ENCODE measurements around the gene USO1. TPM values are rescaled to one million over a fixed set of nuclear protein-coding genes. Genes with fewer than 3 reads are reported as not detected.

USO1 gene
- total RNA-seq, 2 experiments from 2014 or later: 43.4 to 45.9 TPM

- Mint-ChIP-seq H3K9me3 (peaks cover 4% of the 10 kb centered on the region), H3K4me3 (no peak overlapping the region), H3K27me3 (no peaks in the 10 kb centered on the region), H3K36me3 (ENCODE audit: low read depth) (peaks cover 20% of the 10 kb centered on the region), H3K27ac (no peak overlapping the region), H3K4me1 (peaks cover 5% of the 10 kb centered on the region)
- no peak for DNase-seq
- CTCF ChIA-PET: no interaction called here
- POLR2A ChIA-PET: no interaction called here
These were observed 11.1 kb downstream of the USO1 start for GRCh38 chr4:75735525-75735924.

DNA sequence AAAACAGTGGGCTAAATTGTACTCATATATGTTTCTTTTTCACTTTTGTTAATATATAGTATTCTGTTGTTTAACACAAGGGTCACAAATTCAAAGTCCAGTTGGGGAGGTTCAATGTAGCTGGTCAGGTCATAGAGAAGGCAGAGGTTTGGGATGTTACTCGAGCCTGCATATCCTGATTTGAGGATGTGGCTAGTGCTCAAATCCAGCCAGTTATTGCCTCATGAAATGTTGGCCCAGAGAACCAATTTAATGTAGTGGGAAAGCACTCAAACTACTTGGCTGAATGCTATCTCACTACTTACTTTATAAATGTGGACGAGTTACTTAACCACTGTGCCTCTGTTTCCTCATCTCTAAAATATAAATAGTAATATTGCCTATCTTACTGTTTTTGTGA, 12.5 kb downstream of the USO1 start:
- H3K9me3 Mint-ChIP-seq: peaks cover 4% of the 10 kb centered on the region
- H3K4me3 Mint-ChIP-seq: no peak overlapping the region
- no peak for DNase-seq
- H3K27me3 Mint-ChIP-seq: no peaks in the 10 kb centered on the region
- peaks cover 5% of the 10 kb centered on the region for H3K4me1 Mint-ChIP-seq
- H3K36me3 Mint-ChIP-seq (ENCODE audit: low read depth): peaks cover 20% of the 10 kb centered on the region
- no peak overlapping the region for H3K27ac Mint-ChIP-seq
- POLR2A ChIA-PET: no interaction called here
- CTCF ChIA-PET: interaction anchor here (0.7 to 0.9 kb wide), 2 partner anchors 10 kb away, joined by 4 read pairs; no protein-coding TSS in a partner anchor

DNA sequence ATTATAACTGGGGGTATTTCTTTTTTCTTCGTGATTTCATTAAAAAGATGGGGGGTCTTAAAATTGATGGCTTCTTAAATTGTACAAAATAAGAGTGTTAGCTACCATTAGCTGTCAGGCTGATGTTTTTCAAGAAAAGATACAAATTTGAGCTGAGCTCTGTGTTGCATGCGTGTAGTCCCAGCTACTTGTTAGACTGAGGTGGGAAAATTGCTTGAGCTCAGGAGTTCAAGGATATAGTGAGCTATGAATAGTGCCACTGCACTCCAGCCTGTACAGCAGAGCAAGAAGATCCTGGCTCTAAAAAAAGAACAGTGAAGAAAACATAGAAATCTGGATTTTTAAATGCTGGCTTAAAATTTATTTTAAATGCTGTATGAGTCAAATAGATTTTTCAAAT, 13.0 kb downstream of the USO1 start:
- Mint-ChIP-seq H3K36me3 (ENCODE audit: low read depth) (peaks cover 21% of the 10 kb centered on the region), H3K4me1 (peaks cover 5% of the 10 kb centered on the region), H3K27ac (no peak overlapping the region), H3K27me3 (no peaks in the 10 kb centered on the region), H3K9me3 (peaks cover 4% of the 10 kb centered on the region), H3K4me3 (no peak overlapping the region)
- ChIA-PET POLR2A (no interaction called here), CTCF (interaction anchor here (0.9 kb wide), 1 partner anchor 11 kb away, joined by 4 read pairs; no protein-coding TSS in a partner anchor)
- DNase-seq: no peak

GRCh38 chr4:75741027-75741426, 16.6 kb downstream of the USO1 start:
- H3K27me3 Mint-ChIP-seq: no peaks in the 10 kb centered on the region
- no peaks in the 10 kb centered on the region for H3K4me1 Mint-ChIP-seq
- no peaks in the 10 kb centered on the region for H3K9me3 Mint-ChIP-seq
- no peak overlapping the region for H3K4me3 Mint-ChIP-seq
- H3K36me3 Mint-ChIP-seq (ENCODE audit: low read depth): peaks cover 3% of the 10 kb centered on the region
- DNase-seq: no peak
- CTCF ChIA-PET: interaction anchor here (0.8 kb wide), 1 partner anchor 17 kb away, joined by 8 read pairs; no protein-coding TSS in a partner anchor
- POLR2A ChIA-PET: no interaction called here
- no peak overlapping the region for H3K27ac Mint-ChIP-seq

- H3K9me3 Mint-ChIP-seq: no peaks in the 10 kb centered on the region
- peaks cover 3% of the 10 kb centered on the region for H3K36me3 Mint-ChIP-seq (ENCODE audit: low read depth)
- no peaks in the 10 kb centered on the region for H3K4me1 Mint-ChIP-seq
- no peak overlapping the region for H3K27ac Mint-ChIP-seq
- ChIA-PET POLR2A (no interaction called here), CTCF (no interaction called here)
- no peak overlapping the region for H3K4me3 Mint-ChIP-seq
- no peak for DNase-seq
- no peaks in the 10 kb centered on the region for H3K27me3 Mint-ChIP-seq
These were observed 18.1 kb downstream of the USO1 start for GRCh38 chr4:75742451-75742850.

DNA sequence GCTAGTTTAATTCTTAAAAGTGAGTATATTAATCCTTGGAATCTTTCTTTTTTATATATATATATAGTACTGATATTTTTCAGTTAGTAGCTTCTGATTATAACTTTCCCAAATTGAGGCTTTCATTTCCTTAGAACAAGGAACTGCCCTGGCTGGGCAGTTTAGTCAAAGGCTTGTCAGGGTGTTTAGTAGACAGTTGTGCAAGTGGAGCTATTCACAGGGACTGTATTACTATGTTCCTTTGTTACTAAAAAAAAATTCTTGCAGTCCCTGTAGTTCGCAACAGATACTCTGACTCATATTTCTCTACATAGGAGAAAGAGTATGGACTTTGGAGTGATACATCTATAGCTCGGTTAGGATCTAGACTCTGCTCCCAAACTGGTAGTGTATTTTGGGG, 20.8 kb downstream of the USO1 start:
- Mint-ChIP-seq H3K27ac (no peak overlapping the region), H3K36me3 (ENCODE audit: low read depth) (peaks cover 6% of the 10 kb centered on the region), H3K9me3 (no peaks in the 10 kb centered on the region), H3K4me1 (no peaks in the 10 kb centered on the region), H3K27me3 (no peaks in the 10 kb centered on the region), H3K4me3 (no peak overlapping the region)
- POLR2A ChIA-PET: interaction anchor here (1.2 kb wide), 1 partner anchor 22 kb away, joined by 3 read pairs; no protein-coding TSS in a partner anchor
- DNase-seq: no peak
- CTCF ChIA-PET: interaction anchor here (1.2 kb wide), 1 partner anchor 21 kb away, joined by 4 read pairs; the partner anchor contains the start of gene USO1

- Mint-ChIP-seq H3K27me3 (no peaks in the 10 kb centered on the region), H3K27ac (no peak overlapping the region), H3K9me3 (no peaks in the 10 kb centered on the region), H3K4me1 (no peaks in the 10 kb centered on the region), H3K4me3 (no peak overlapping the region), H3K36me3 (ENCODE audit: low read depth) (peaks cover 6% of the 10 kb centered on the region)
- ChIA-PET POLR2A (interaction anchor here (1.2 kb wide), 1 partner anchor 23 kb away, joined by 3 read pairs; no protein-coding TSS in a partner anchor), CTCF (no interaction called here)
- DNase-seq: no peak
These were observed 21.4 kb downstream of the USO1 start for GRCh38 chr4:75745721-75746199.

DNA sequence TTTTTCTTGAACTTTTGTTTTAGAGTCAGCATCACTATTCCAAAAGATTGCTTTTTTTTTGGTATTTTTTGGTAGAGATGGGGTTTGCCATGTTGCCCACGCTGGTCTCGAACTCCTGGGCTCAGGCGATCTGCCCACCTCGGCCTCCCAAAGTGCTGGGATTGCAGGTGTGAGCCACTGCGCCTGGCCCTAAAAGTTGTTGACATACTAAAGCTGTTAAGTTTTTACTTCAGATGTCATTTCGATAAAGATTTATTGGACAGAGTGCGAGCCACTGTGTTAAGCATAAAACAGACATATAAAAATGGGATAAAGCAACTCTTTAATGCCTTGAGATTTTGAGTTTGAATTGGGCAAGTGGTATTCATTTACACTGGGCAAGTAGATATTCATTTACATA, 28.3 kb downstream of the USO1 start:
- no peak overlapping the region for H3K27ac Mint-ChIP-seq
- no peak overlapping the region for H3K4me3 Mint-ChIP-seq
- peaks cover 36% of the 10 kb centered on the region for H3K36me3 Mint-ChIP-seq (ENCODE audit: low read depth)
- DNase-seq: no peak
- CTCF ChIA-PET: no interaction called here
- no peaks in the 10 kb centered on the region for H3K4me1 Mint-ChIP-seq
- POLR2A ChIA-PET: interaction anchor here (1.2 kb wide), 1 partner anchor 28 kb away, joined by 4 read pairs; the partner anchor contains the start of gene USO1
- no peaks in the 10 kb centered on the region for H3K27me3 Mint-ChIP-seq
- H3K9me3 Mint-ChIP-seq: no peaks in the 10 kb centered on the region

- no peak overlapping the region for H3K27ac Mint-ChIP-seq
- no peaks in the 10 kb centered on the region for H3K9me3 Mint-ChIP-seq
- no peaks in the 10 kb centered on the region for H3K4me1 Mint-ChIP-seq
- ChIA-PET POLR2A (no interaction called here), CTCF (interaction anchor here (1.0 kb wide), 1 partner anchor 79 kb away, joined by 3 read pairs; no protein-coding TSS in a partner anchor)
- no peak for DNase-seq
- H3K27me3 Mint-ChIP-seq: no peaks in the 10 kb centered on the region
- H3K36me3 Mint-ChIP-seq (ENCODE audit: low read depth): peaks cover 13% of the 10 kb centered on the region
- no peak overlapping the region for H3K4me3 Mint-ChIP-seq
These were observed 44.7 kb downstream of the USO1 start for GRCh38 chr4:75769036-75769435.

DNA sequence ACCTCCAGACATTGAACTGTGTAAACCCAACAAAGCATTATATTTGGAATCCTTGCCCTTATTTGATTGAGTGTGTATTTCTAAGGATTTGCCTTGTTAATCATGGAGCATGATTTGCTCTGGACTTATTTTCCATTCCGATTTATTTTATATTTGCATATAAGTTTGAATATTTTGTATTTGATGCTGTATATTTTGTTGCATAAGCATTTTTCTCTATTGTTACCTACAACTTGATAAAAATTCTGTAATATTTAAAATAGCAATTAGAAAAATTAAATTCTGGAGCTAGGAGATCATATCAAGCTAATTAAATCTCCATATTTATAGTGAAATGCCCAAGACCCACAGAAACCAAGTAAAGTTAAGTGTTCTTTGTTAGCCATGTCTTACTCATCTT, 47.2 kb downstream of the USO1 start:
- CTCF ChIA-PET: no interaction called here
- H3K27me3 Mint-ChIP-seq: no peaks in the 10 kb centered on the region
- DNase-seq: no peak
- peaks cover 36% of the 10 kb centered on the region for H3K36me3 Mint-ChIP-seq (ENCODE audit: low read depth)
- H3K27ac Mint-ChIP-seq: no peak overlapping the region
- POLR2A ChIA-PET: no interaction called here
- no peak overlapping the region for H3K4me3 Mint-ChIP-seq
- no peaks in the 10 kb centered on the region for H3K4me1 Mint-ChIP-seq
- peaks cover 2% of the 10 kb centered on the region for H3K9me3 Mint-ChIP-seq

DNA sequence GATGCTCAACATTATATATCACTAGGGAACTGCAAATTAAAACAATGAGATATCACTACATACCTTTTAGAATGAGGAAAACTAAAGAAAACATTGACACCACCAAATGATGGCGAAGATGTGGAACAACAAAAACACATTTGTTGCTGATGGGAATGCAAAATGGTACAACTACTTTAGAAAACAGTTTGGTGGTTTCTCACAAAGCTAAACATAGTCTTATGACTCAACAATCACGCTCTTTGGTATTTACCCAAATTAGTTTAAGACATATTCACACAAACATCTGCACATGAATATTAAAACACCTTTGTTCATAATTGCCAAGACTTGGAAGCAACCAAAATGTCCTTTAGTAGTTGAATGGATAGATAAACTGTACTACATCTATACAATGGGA, 53.2 kb downstream of the USO1 start:
- Mint-ChIP-seq H3K9me3 (peaks cover 7% of the 10 kb centered on the region), H3K27me3 (no peaks in the 10 kb centered on the region), H3K4me3 (no peak overlapping the region), H3K36me3 (ENCODE audit: low read depth) (peaks cover 66% of the 10 kb centered on the region), H3K4me1 (peaks cover 18% of the 10 kb centered on the region), H3K27ac (no peak overlapping the region)
- ChIA-PET CTCF (no interaction called here), POLR2A (no interaction called here)
- no peak for DNase-seq

DNA sequence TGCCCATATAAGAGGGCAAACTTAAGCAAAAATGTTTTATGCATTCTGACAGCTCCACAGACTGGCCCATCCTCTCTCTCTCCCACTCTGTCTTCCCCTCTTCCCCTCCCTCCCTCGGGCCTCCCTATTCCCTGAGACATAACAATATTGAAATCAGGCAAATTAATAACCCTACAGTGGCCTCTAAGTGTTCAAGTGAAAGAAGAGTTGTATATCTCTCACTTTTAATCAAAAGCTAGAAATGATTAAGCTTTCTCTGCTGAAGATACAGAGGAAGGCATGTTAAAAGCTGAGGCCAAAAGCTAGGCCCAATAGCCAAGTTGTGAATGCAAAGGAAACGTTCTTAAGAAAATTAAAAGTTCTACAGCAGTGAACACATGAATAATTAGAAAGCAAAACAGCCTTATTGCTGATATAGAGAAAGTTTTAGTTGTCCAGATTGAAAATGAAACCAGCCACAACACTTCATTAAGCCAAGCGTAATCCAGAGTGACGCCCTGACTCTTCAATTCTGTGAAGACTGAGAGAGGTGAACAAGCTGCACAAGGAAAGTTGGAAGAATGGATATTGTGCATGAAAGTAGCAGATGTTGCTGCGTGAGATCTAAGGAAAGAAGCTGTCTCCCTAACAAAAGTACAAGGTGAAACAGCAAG, 54.9 kb downstream of the USO1 start:
- Mint-ChIP-seq H3K4me1 (peaks cover 19% of the 10 kb centered on the region), H3K36me3 (ENCODE audit: low read depth) (peaks cover 67% of the 10 kb centered on the region), H3K4me3 (no peak overlapping the region), H3K27me3 (no peaks in the 10 kb centered on the region), H3K9me3 (peaks cover 7% of the 10 kb centered on the region), H3K27ac (peak overlapping the region; percentile 15)
- CTCF ChIA-PET: no interaction called here
- POLR2A ChIA-PET: no interaction called here
- DNase-seq: no peak

GRCh38 chr4:75781305-75781704, 56.9 kb downstream of the USO1 start:
- Mint-ChIP-seq H3K36me3 (ENCODE audit: low read depth) (peaks cover 49% of the 10 kb centered on the region), H3K27me3 (no peaks in the 10 kb centered on the region), H3K4me3 (no peak overlapping the region), H3K4me1 (peaks cover 19% of the 10 kb centered on the region), H3K27ac (no peak overlapping the region), H3K9me3 (peaks cover 5% of the 10 kb centered on the region)
- DNase-seq: no peak
- ChIA-PET CTCF (no interaction called here), POLR2A (no interaction called here)

GRCh38 chr4:75786526-75786925, 62.1 kb downstream of the USO1 start:
- no peak for DNase-seq
- Mint-ChIP-seq H3K36me3 (ENCODE audit: low read depth) (peaks cover 33% of the 10 kb centered on the region), H3K4me3 (no peak overlapping the region), H3K4me1 (peaks cover 4% of the 10 kb centered on the region), H3K27ac (no peak overlapping the region), H3K9me3 (no peaks in the 10 kb centered on the region), H3K27me3 (no peaks in the 10 kb centered on the region)
- CTCF ChIA-PET: no interaction called here
- POLR2A ChIA-PET: no interaction called here
